ENCODE measurements around the gene MGRN1. TPM values are rescaled to one million over a fixed set of nuclear protein-coding genes. Genes with fewer than 3 reads are reported as not detected.
A peak's percentile ranks its signal among the peaks of the same experiment; 100 is the strongest.

MGRN1 gene
- total RNA-seq, 4 donors from 2014 or later, result 49.1 to 127 (median 79.5) TPM

DNA sequence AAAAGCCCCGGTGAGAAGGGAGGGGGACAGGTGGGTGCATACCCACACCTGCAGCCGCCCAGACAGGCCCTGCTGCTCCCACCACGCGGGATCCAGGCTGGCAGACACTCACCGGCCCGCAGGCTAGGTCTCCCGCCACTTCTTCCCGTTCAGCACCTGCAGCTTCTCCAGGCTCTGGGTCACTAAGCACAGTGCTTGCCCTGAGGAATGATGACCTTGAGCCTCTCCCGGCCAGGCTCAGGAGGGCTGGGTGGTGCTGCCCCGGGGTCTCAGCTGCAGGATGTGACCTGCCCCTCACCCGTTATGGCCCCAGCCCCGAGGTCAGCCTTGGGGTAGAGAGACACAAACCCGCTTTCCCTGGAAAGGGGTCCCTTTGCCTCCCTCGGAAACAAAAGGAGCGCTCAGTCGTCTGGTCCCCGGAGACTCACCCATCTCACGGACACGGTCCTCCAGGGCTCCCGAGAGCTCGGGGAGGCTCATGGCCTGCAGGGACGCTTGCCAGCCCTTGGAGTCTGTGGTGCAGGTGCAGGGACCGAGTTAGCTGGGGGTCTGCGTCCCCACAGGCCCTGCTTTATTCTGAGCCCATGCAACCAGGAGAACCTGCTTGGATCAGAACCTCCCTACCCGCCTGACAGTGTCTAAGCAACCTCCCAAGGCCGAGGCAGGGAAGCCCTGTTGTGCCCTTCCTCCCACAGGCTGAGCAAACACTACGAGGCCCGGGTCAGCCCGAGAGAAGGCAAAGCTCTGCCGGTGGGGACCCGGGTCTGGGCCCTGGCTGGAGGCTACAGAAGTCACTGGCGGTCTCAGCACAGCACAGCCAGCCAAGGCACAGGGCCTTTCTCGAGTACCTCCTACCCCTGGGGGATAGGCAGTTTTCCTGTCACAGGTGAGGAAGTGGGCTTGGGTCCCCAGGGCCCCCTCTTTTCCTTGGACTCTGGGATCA lies 72.5 kb downstream of the MGRN1 start:
- Histone ChIP-seq H3K36me3 (no peaks in the 10 kb centered on the region), H3K4me3 (no peak overlapping the region), H3K4me1 (peaks cover 15 to 37% (median 32%) of the 10 kb centered on the region in 4 donors), H3K27me3 (no peaks in the 10 kb centered on the region), H3K9me3 (no peaks in the 10 kb centered on the region), H3K27ac (no peak overlapping the region)
- DNase-seq, result no peak
- TF ChIP-seq POLR2AphosphoS5 (IDR thresholded peaks at IDR 0.05), result no peak
- TF ChIP-seq, protein P1, sequence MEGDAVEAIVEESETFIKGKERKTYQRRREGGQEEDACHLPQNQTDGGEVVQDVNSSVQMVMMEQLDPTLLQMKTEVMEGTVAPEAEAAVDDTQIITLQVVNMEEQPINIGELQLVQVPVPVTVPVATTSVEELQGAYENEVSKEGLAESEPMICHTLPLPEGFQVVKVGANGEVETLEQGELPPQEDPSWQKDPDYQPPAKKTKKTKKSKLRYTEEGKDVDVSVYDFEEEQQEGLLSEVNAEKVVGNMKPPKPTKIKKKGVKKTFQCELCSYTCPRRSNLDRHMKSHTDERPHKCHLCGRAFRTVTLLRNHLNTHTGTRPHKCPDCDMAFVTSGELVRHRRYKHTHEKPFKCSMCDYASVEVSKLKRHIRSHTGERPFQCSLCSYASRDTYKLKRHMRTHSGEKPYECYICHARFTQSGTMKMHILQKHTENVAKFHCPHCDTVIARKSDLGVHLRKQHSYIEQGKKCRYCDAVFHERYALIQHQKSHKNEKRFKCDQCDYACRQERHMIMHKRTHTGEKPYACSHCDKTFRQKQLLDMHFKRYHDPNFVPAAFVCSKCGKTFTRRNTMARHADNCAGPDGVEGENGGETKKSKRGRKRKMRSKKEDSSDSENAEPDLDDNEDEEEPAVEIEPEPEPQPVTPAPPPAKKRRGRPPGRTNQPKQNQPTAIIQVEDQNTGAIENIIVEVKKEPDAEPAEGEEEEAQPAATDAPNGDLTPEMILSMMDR (IDR thresholded peaks at IDR 0.05), result no peak
- no peak for TF ChIP-seq POLR2A (IDR thresholded peaks at IDR 0.05)
- no peak for TF ChIP-seq EP300 (IDR thresholded peaks at IDR 0.05; ENCODE audit: low read depth)
- intact Hi-C loops (cut with DNase I; ENCODE audit: low total_unique reads), result no loop called here
- WGBS, 2 donors (ENCODE audit: low coverage in 1 of 2), result 84% methylated on average over 33 of the region's 33 CpGs; no CpG with 5 or more reads in 1 of the 2 donors
- in situ Hi-C loops (cut with MboI; ENCODE audit: low pct_ligation_motif_present in 1 of 4, low pct_unique_long_range_greater_than_20kb in 1 of 4, low sequenced_read_pairs in 3 of 4), result no loop called here

DNA sequence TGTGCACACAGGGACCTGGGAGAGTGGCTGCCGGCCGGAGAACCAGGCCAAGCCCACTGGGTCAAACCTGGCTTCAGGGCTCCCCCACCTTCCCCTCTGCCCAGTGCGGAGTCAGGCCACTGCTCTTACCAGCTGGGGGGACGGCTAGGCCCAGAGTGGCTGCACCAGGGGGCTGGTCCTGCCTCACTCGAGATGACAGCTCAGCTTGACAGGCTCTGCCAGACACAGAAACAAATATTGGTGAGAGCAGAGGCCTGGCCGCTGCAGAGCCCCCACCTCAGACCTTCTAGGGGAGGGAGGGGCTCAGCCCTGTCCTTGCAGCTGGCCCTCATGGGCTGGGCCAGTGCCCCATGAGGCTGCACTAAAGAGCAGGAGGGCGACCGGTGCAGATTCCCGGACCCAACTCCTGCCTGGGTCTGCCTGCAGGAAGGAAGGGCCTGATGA lies 73.2 kb downstream of the MGRN1 start:
- in situ Hi-C loops (cut with MboI; ENCODE audit: low pct_ligation_motif_present in 1 of 4, low pct_unique_long_range_greater_than_20kb in 1 of 4, low sequenced_read_pairs in 3 of 4), result no loop called here
- no peak overlapping the region for H3K4me3 ChIP-seq

DNA sequence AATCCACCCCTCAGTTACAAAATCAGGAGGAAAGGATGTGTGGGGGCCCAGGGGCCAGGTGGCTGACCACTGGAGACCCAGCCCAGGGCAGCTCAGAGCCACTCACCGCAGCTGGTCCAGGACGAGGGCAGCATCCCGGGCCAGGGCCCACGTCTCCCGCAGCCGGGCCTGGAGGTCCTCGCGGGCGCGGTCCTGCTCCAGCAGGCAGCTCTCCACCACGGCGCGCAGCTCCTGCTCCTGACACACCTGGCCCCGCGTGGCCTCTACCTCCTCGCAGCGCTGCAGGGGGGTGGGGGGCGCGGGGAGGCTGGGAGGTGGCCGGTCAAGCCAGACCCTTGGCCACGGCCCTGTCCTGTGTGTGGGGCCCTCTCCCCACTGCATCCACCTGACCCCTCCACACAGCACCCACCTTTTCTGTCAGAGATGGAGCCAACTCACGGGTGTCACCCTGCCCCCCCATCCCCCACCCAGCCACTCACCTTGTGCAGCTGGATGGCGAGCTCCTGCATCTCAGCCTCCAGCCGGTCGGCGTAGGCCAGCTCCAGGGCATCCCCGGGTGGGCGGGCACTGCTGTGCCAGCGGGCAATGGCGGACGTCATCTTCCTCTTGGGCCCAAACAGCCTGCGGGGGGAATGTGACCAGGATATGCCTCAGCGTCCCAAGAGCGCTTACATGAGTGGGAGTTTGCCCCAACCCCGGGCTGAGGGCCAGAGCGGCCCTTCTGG lies 73.9 kb downstream of the MGRN1 start:
- no peaks in the 10 kb centered on the region for H3K36me3 ChIP-seq
- TF ChIP-seq EP300 (IDR thresholded peaks at IDR 0.05; ENCODE audit: low read depth) (no peak), POLR2A (IDR thresholded peaks at IDR 0.05) (no peak), POLR2AphosphoS5 (IDR thresholded peaks at IDR 0.05) (no peak)
- no peak overlapping the region for H3K27ac ChIP-seq
- H3K4me3 ChIP-seq, result no peak overlapping the region
- WGBS, 2 donors (ENCODE audit: low coverage in 1 of 2), result 40 to 95% methylated on average over 1 to 16 of the region's 36 CpGs
- no peak for DNase-seq
- peaks cover 7 to 33% (median 28%) of the 10 kb centered on the region in 4 donors for H3K4me1 ChIP-seq
- intact Hi-C loops (cut with DNase I; ENCODE audit: low total_unique reads) (no loop called here), in situ Hi-C loops (cut with MboI; ENCODE audit: low pct_ligation_motif_present in 1 of 4, low pct_unique_long_range_greater_than_20kb in 1 of 4, low sequenced_read_pairs in 3 of 4) (no loop called here)
- no peaks in the 10 kb centered on the region for H3K9me3 ChIP-seq
- H3K27me3 ChIP-seq, result no peaks in the 10 kb centered on the region

More for the DNA sequence above, 73.2 kb downstream of the MGRN1 start:
- H3K4me1 ChIP-seq, result peaks cover 8 to 34% (median 31%) of the 10 kb centered on the region in 4 donors
- H3K36me3 ChIP-seq, result no peaks in the 10 kb centered on the region
- intact Hi-C loops (cut with DNase I; ENCODE audit: low total_unique reads), result no loop called here
- TF ChIP-seq EP300 (IDR thresholded peaks at IDR 0.05; ENCODE audit: low read depth) (no peak), POLR2A (IDR thresholded peaks at IDR 0.05) (peak; percentile 19)
- WGBS, 2 donors (ENCODE audit: low coverage in 1 of 2), result 90% methylated on average over 8 of the region's 9 CpGs; no CpG with 5 or more reads in 1 of the 2 donors
- no peak for DNase-seq
- H3K9me3 ChIP-seq, result no peaks in the 10 kb centered on the region
- no peak overlapping the region for H3K27ac ChIP-seq
- H3K27me3 ChIP-seq, result no peaks in the 10 kb centered on the region

DNA sequence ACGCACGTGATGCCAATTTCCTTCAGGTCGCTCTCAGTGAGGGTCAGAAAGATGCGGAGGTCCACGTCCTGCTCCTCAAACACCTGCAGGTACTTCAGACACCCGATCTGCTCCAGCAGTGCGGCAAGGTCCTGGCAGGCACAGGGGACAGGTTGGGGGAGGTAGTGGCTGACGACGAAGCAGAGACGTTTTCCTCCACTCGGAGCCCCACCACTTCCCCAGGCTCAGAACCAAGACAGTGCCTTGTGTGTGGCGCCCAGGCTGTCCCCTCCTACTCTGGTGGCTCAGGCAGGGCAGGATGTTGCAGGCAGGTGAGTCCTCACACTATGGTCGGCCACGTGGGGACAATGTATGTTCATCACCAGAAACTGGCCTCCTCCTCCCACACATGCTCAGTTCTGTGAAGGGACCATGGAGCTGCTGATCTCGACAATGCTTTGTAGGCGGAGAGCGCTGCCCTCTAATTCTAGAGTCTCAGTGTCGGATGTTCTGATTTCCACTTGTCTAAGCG lies 74.5 kb downstream of the MGRN1 start:
- H3K36me3 ChIP-seq, result peaks cover 0 to 4% (median 1%) of the 10 kb centered on the region in 4 donors
- no peak for DNase-seq
- intact Hi-C loops (cut with DNase I; ENCODE audit: low total_unique reads), result no loop called here
- H3K4me3 ChIP-seq, result no peak overlapping the region
- no peaks in the 10 kb centered on the region for H3K27me3 ChIP-seq
- no peaks in the 10 kb centered on the region for H3K9me3 ChIP-seq
- H3K27ac ChIP-seq, result no peak overlapping the region
- WGBS, 2 donors (ENCODE audit: low coverage in 1 of 2), result 93 to 100% methylated on average over 2 to 19 of the region's 19 CpGs
- H3K4me1 ChIP-seq, result peaks cover 7 to 33% (median 28%) of the 10 kb centered on the region in 4 donors
- in situ Hi-C loops (cut with MboI; ENCODE audit: low pct_ligation_motif_present in 1 of 4, low pct_unique_long_range_greater_than_20kb in 1 of 4, low sequenced_read_pairs in 3 of 4), result no loop called here
- TF ChIP-seq POLR2A (IDR thresholded peaks at IDR 0.05) (no peak), POLR2AphosphoS5 (IDR thresholded peaks at IDR 0.05) (no peak), EP300 (IDR thresholded peaks at IDR 0.05; ENCODE audit: low read depth) (no peak)
- TF ChIP-seq, protein P1 (IDR thresholded peaks at IDR 0.05), result no peak
